Esophagus squamous epithelium (tissue), 5 donors: ENCODE results near the gene COL26A1. TPM values are rescaled to one million over a fixed set of nuclear protein-coding genes. Genes with fewer than 3 reads are reported as not detected.
"Not testable (repeated sequence)": the region's sequence is repeated elsewhere in the genome, so short reads cannot be mapped to it uniquely, and the experiment has no call there.

Experiments used
- DNase-seq: peaks from one replicate; lab custom pipeline; 2025; lab: John Stamatoyannopoulos, UW
- H3K27ac ChIP-seq, 4 donors: fragments of 200-600 bp; sonication (generic); one replicate each; pipeline ENCODE4 v1.5.1; 2016 to 2019; ENCODE audit warnings: mild to moderate bottlenecking in 1 of 4
- H3K27me3 ChIP-seq, 4 donors: fragments of 200-600 bp; sonication (generic); 1 replicate in 3 of 4; 2 replicates in 1 of 4; pipeline versions ENCODE4 v1.5.1 to v1.6.0; 2017 to 2021; ENCODE audit warnings: antibody characterized with exemption in 1 of 4
- H3K36me3 ChIP-seq, 3 donors: fragments of 200-600 bp; sonication (generic); one replicate each; pipeline ENCODE4 v1.5.1; 2016 to 2019
- H3K4me1 ChIP-seq, 3 donors: fragments of 200-600 bp; sonication (generic); one replicate each; pipeline ENCODE4 v1.5.1; 2017 to 2019
- H3K4me3 ChIP-seq, 4 donors: fragments of 200-600 bp; sonication (generic); 1 replicate in 3 of 4; 2 replicates in 1 of 4; pipeline ENCODE4 v1.5.1; 2016 to 2019; ENCODE audit warnings: mild to moderate bottlenecking in 2 of 4, moderate library complexity in 1 of 4
- H3K9me3 ChIP-seq, 3 donors: fragments of 200-600 bp; sonication (generic); one replicate each; pipeline ENCODE4 v1.5.1; 2016 to 2019
- CTCF ChIP-seq, 6 experiments: fragments of 450-650 bp in 4 of 6; fragments of 200-600 bp in 2 of 6; sonication (generic) in 2 of 6; IDR thresholded peaks; one replicate each; pipeline ENCODE4 v1.5.1; 2016 to 2019; ENCODE audit warnings: antibody characterized with exemption in 6 of 6, mild to moderate bottlenecking in 4 of 6, moderate library complexity in 4 of 6
- POLR2A ChIP-seq, 4 donors: fragments of 450-650 bp; IDR thresholded peaks; one replicate each; pipeline ENCODE4 v1.6.1; 2017; ENCODE audit warnings: antibody characterized with exemption in 4 of 4, mild to moderate bottlenecking in 4 of 4, moderate library complexity in 3 of 4
- WGBS, 2 donors: methylation state at CpG; one replicate each; pipeline ENCODE4 v1.1.5; 2018; 5-methylcytosine and 5-hydroxymethylcytosine counted together
- intact Hi-C: fragments of 100-400 bp; cut with DNase I; formaldehyde crosslinking; loops from one replicate; pipeline ENCODE4 v1.15.0; 2022
- total RNA-seq, 4 donors: library from RNA; depleted of rRNA; stranded (reverse); fragments of >200 nt; gene quantifications; one replicate each; pipeline ENCODE4 v1.1.0, GENCODE V29; 2016
- donor health status: DM: yes; HTN: yes; CAD: no.

COL26A1 gene
- total RNA-seq, 4 donors from 2014 or later, result not detected

GRCh38 chr7:101487105-101487458, 124.4 kb downstream of the COL26A1 start:
- H3K27me3 ChIP-seq, result peaks cover 0 to 29% (median 0%) of the 10 kb centered on the region in 4 donors
- H3K4me3 ChIP-seq, result no peak overlapping the region
- H3K36me3 ChIP-seq, result no peaks in the 10 kb centered on the region
- H3K4me1 ChIP-seq, result peaks cover 0 to 4% (median 0%) of the 10 kb centered on the region in 3 donors
- no peaks in the 10 kb centered on the region for H3K9me3 ChIP-seq
- H3K27ac ChIP-seq, result no peak overlapping the region
- DNase-seq, result no peak
- TF ChIP-seq CTCF (IDR thresholded peaks at IDR 0.05), result no peak
- no peak for TF ChIP-seq POLR2A (IDR thresholded peaks at IDR 0.05)
- intact Hi-C loops, result no loop called here
- 55 to 90% methylated on average over 2 to 3 of the region's 4 CpGs for WGBS, 2 donors

GRCh38 chr7:101487753-101488152, 125.1 kb downstream of the COL26A1 start:
- Histone ChIP-seq H3K4me1 (peaks cover 0 to 4% (median 0%) of the 10 kb centered on the region in 3 donors), H3K27me3 (peaks cover 0 to 29% (median 0%) of the 10 kb centered on the region in 4 donors), H3K36me3 (no peaks in the 10 kb centered on the region), H3K4me3 (no peak overlapping the region), H3K27ac (no peak overlapping the region), H3K9me3 (no peaks in the 10 kb centered on the region)
- 74 to 79% methylated on average over 7 of the region's 7 CpGs for WGBS, 2 donors
- TF ChIP-seq POLR2A (IDR thresholded peaks at IDR 0.05), result no peak
- TF ChIP-seq CTCF (IDR thresholded peaks at IDR 0.05), result no peak
- DNase-seq, result no peak
- intact Hi-C loops, result no loop called here

GRCh38 chr7:101488826-101489572, 126.3 kb downstream of the COL26A1 start:
- 29 to 39% methylated on average over 10 of the region's 10 CpGs for WGBS, 2 donors
- DNase-seq, result no peak
- no peaks in the 10 kb centered on the region for H3K36me3 ChIP-seq
- peaks cover 0 to 29% (median 0%) of the 10 kb centered on the region in 4 donors for H3K27me3 ChIP-seq
- intact Hi-C loops, result no loop called here
- no peak overlapping the region for H3K4me3 ChIP-seq
- H3K27ac ChIP-seq, result no peak overlapping the region
- H3K9me3 ChIP-seq, result no peaks in the 10 kb centered on the region
- no peak for TF ChIP-seq CTCF (IDR thresholded peaks at IDR 0.05)
- TF ChIP-seq POLR2A (IDR thresholded peaks at IDR 0.05), result no peak
- peaks cover 0 to 4% (median 0%) of the 10 kb centered on the region in 3 donors for H3K4me1 ChIP-seq

GRCh38 chr7:101490439-101490838, 127.8 kb downstream of the COL26A1 start:
- DNase-seq, H3K9me3 ChIP-seq, H3K4me3 ChIP-seq, H3K4me1 ChIP-seq, intact Hi-C loops, H3K36me3 ChIP-seq, H3K27ac ChIP-seq: not testable (repeated sequence)
- 73 to 87% methylated on average over 5 to 7 of the region's 9 CpGs for WGBS, 2 donors
- H3K27me3 ChIP-seq, result peaks cover 0 to 29% (median 0%) of the 10 kb centered on the region in 4 donors

- H3K27ac ChIP-seq, H3K4me1 ChIP-seq, H3K4me3 ChIP-seq, H3K9me3 ChIP-seq, intact Hi-C loops, H3K36me3 ChIP-seq, DNase-seq: not testable (repeated sequence)
- 90 to 95% methylated on average over 4 of the region's 4 CpGs for WGBS, 2 donors
- peaks cover 0 to 29% (median 0%) of the 10 kb centered on the region in 4 donors for H3K27me3 ChIP-seq
Observed at GRCh38 chr7:101491442-101491841, 128.8 kb downstream of the COL26A1 start.

- Histone ChIP-seq H3K27me3 (peaks cover 0 to 16% (median 0%) of the 10 kb centered on the region in 4 donors), H3K36me3 (no peaks in the 10 kb centered on the region), H3K4me1 (no peaks in the 10 kb centered on the region), H3K4me3 (no peak overlapping the region), H3K9me3 (no peaks in the 10 kb centered on the region), H3K27ac (no peak overlapping the region)
- whole genome bisulfite sequencing, 2 donors, result 54 to 66% methylated on average over 7 to 10 of the region's 15 CpGs
- no peak for DNase-seq
- no peak for TF ChIP-seq POLR2A (IDR thresholded peaks at IDR 0.05)
- TF ChIP-seq CTCF (IDR thresholded peaks at IDR 0.05), result no peak
- intact Hi-C loops, result no loop called here
Observed at GRCh38 chr7:101494602-101495329, 132.1 kb downstream of the COL26A1 start.
